Gastrocnemius medialis (tissue), 4 donors: ENCODE measurements around the gene KCNH8.

Source experiments
- POLR2A ChIP-seq, 2 donors: fragments of 450-650 bp; IDR thresholded peaks; one replicate each; pipeline ENCODE4 v1.6.1; 2017; ENCODE audit warnings: antibody characterized with exemption in 2 of 2, mild to moderate bottlenecking in 2 of 2, moderate library complexity in 2 of 2
- TF ChIP-seq, protein P1 (sequence below), 5 experiments: fragments of 450-650 bp in 3 of 5; fragments of 200-600 bp in 2 of 5; sonication (generic) in 2 of 5; IDR thresholded peaks in 4 of 5; conservative IDR thresholded peaks in 1 of 5; 1 replicate in 4 of 5; 2 replicates in 1 of 5; pipeline ENCODE4 v1.5.1; 2016 to 2019; ENCODE audit warnings: antibody characterized with exemption in 5 of 5, mild to moderate bottlenecking in 3 of 5, moderate library complexity in 3 of 5

DNA sequence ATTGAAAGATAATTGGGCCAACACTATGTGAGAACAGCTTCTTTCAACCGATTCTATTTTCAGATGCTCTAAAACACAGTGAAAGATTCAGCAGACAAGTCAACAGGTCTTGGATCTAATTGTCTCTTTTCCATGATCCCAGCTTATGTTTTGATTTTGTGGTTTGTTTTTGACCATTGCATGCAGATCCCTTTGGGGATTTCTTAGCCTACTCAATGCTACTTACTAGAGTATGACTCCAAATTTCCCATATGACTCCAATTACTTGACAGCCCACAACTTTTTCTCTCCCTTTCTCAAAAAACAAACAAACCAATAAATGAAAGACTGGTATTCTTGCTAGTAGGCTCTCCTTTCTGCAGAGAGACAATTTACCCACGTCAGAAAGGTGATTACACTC, 67.1 kb downstream of the KCNH8 start:
- TF ChIP-seq, protein P1, sequence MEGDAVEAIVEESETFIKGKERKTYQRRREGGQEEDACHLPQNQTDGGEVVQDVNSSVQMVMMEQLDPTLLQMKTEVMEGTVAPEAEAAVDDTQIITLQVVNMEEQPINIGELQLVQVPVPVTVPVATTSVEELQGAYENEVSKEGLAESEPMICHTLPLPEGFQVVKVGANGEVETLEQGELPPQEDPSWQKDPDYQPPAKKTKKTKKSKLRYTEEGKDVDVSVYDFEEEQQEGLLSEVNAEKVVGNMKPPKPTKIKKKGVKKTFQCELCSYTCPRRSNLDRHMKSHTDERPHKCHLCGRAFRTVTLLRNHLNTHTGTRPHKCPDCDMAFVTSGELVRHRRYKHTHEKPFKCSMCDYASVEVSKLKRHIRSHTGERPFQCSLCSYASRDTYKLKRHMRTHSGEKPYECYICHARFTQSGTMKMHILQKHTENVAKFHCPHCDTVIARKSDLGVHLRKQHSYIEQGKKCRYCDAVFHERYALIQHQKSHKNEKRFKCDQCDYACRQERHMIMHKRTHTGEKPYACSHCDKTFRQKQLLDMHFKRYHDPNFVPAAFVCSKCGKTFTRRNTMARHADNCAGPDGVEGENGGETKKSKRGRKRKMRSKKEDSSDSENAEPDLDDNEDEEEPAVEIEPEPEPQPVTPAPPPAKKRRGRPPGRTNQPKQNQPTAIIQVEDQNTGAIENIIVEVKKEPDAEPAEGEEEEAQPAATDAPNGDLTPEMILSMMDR (IDR thresholded peaks at IDR 0.05 in 4 of 5, conservative IDR thresholded peaks at IDR 0.05 in 1 of 5), result no peak
- no peak for TF ChIP-seq POLR2A (IDR thresholded peaks at IDR 0.05)
